ENCODE data around the gene SERINC5.

Gene SERINC5

GRCh38 chr5:80296121-80296520 is 40.3 kb upstream of the SERINC5 start:
- Histone ChIP-seq H3K27me3 (no peaks in the 10 kb centered on the region), H3K36me3 (no peaks in the 10 kb centered on the region), H3K4me3 (no peak overlapping the region), H3K4me1 (no peaks in the 10 kb centered on the region), H3K9me3 (no peaks in the 10 kb centered on the region), H3K27ac (no peak overlapping the region)
- no peak for DNase-seq
- TF ChIP-seq CTCF (IDR thresholded peaks at IDR 0.05): no peak
- intact Hi-C loops (cut with DNase I; ENCODE audit: low total_unique reads): no loop called here

GRCh38 chr5:80291761-80292160 is 35.9 kb upstream of the SERINC5 start:
- Histone ChIP-seq H3K27me3 (no peaks in the 10 kb centered on the region), H3K4me1 (no peaks in the 10 kb centered on the region), H3K4me3 (no peak overlapping the region), H3K9me3 (no peaks in the 10 kb centered on the region), H3K27ac (no peak overlapping the region), H3K36me3 (no peaks in the 10 kb centered on the region)
- no peak for TF ChIP-seq CTCF (IDR thresholded peaks at IDR 0.05)
- no peak for DNase-seq
- intact Hi-C loops (cut with DNase I; ENCODE audit: low total_unique reads): no loop called here

- TF ChIP-seq CTCF (IDR thresholded peaks at IDR 0.05): no peak
- no peaks in the 10 kb centered on the region for H3K27me3 ChIP-seq
- no peak for DNase-seq
- intact Hi-C loops (cut with DNase I; ENCODE audit: low total_unique reads): no loop called here
- no peaks in the 10 kb centered on the region for H3K9me3 ChIP-seq
- H3K27ac ChIP-seq: no peak overlapping the region
- no peak overlapping the region for H3K4me3 ChIP-seq
- no peaks in the 10 kb centered on the region for H3K4me1 ChIP-seq
- H3K36me3 ChIP-seq: no peaks in the 10 kb centered on the region
Measured at GRCh38 chr5:80289320-80289719, 33.5 kb upstream of the SERINC5 start.

- Histone ChIP-seq H3K4me3 (no peak overlapping the region), H3K4me1 (no peaks in the 10 kb centered on the region), H3K27ac (no peak overlapping the region), H3K27me3 (no peaks in the 10 kb centered on the region), H3K36me3 (no peaks in the 10 kb centered on the region), H3K9me3 (no peaks in the 10 kb centered on the region)
- DNase-seq: no peak
- intact Hi-C loops (cut with DNase I; ENCODE audit: low total_unique reads): no loop called here
- no peak for TF ChIP-seq CTCF (IDR thresholded peaks at IDR 0.05)
Measured at GRCh38 chr5:80288177-80288576, 32.3 kb upstream of the SERINC5 start.

DNA sequence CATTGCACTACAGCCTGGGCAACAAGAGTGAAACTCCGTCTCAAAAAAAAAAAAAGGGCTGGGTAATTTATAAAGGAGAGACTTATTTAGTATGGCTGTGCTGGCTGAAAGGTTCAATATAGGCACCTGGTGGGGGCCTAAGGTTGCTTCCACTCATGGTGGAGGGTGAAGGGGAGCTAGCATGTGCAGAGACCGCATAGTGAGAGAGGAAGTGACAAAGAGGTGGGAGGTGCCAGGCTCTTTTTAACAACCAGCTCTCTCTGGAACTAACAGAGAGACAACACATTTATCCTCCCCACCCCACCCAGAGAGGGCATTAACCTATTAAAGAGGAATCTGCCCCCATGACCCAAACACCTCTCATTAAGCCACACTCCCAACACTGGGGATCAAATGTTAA is 28.9 kb upstream of the SERINC5 start:
- TF ChIP-seq CTCF (IDR thresholded peaks at IDR 0.05): no peak
- no peak overlapping the region for H3K27ac ChIP-seq
- DNase-seq: no peak
- no peak overlapping the region for H3K4me3 ChIP-seq
- no peaks in the 10 kb centered on the region for H3K27me3 ChIP-seq
- H3K36me3 ChIP-seq: no peaks in the 10 kb centered on the region
- H3K4me1 ChIP-seq: no peaks in the 10 kb centered on the region
- intact Hi-C loops (cut with DNase I; ENCODE audit: low total_unique reads): no loop called here
- no peaks in the 10 kb centered on the region for H3K9me3 ChIP-seq

DNA sequence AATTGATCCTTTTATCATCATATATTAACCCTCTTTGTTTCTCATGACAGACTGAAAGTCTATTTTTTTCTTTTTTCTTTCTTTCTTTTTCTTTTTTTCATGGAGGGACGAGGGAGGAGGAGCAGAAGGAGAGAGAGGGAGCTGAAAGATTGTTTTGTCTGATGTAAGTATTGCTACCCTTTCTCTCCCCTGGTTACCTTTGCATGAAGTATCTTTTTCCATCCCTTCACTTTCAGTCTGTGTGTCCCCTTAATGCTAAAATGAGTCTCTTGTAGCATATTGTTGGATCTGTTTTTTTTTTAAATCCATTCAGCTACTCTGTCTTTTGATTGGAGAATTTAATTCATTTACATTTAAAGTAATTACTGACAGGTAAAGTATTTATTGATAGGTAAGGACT is 27.5 kb upstream of the SERINC5 start:
- Histone ChIP-seq H3K27ac (no peak overlapping the region), H3K27me3 (no peaks in the 10 kb centered on the region), H3K36me3 (no peaks in the 10 kb centered on the region), H3K9me3 (no peaks in the 10 kb centered on the region), H3K4me3 (no peak overlapping the region), H3K4me1 (no peaks in the 10 kb centered on the region)
- DNase-seq: no peak
- no peak for TF ChIP-seq CTCF (IDR thresholded peaks at IDR 0.05)
- intact Hi-C loops (cut with DNase I; ENCODE audit: low total_unique reads): no loop called here
